Measurements from ENCODE around the gene COA3.
A peak's percentile ranks its signal among the peaks of the same experiment; 100 is the strongest.

The COA3 gene

GRCh38 chr17:42841975-42842685 is 43.6 kb upstream of the COA3 start:
- H3K9me3 ChIP-seq (ENCODE audit: control insufficient read depth, low read length) = no peaks in the 10 kb centered on the region
- no peak overlapping the region for H3K4me3 ChIP-seq (ENCODE audit: low read depth, low read length)
- no peaks in the 10 kb centered on the region for H3K27me3 ChIP-seq (ENCODE audit: control insufficient read depth, insufficient read depth, low read length)
- no peaks in the 10 kb centered on the region for H3K4me1 ChIP-seq
- no peak overlapping the region for H3K4me2 ChIP-seq (ENCODE audit: low read length)
- no peak for TF ChIP-seq CTCF (IDR thresholded peaks at IDR 0.05)
- no peak overlapping the region for H2AFZ ChIP-seq
- H3K36me3 ChIP-seq (ENCODE audit: control insufficient read depth, insufficient read depth, low read length) = no peaks in the 10 kb centered on the region
- H3K9ac ChIP-seq = no peak overlapping the region
- H3K79me2 ChIP-seq = no peaks in the 10 kb centered on the region
- H3K27ac ChIP-seq = no peak overlapping the region

DNA sequence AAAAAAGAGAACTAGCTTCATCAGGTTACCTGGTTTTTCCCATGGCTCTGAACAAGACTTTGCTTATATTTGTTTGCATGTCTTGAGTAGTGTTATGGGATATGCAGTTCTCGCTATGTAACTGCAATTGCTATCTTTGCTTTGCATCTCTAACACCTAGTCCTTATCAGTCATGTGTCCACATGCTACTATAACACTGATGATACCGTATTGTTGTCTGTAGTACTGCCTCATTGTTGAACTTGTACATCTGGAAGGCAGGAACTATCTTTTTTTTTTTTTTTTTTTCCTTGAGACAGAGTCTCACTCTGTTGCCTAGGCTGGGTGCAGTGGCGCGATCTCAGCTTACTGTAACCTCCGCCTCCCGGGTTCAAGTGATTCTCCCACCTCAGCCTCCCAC is 37.2 kb upstream of the COA3 start:
- H3K4me2 ChIP-seq (ENCODE audit: low read length) = no peak overlapping the region
- no peak overlapping the region for H3K4me3 ChIP-seq (ENCODE audit: low read depth, low read length)
- no peak for TF ChIP-seq CTCF (IDR thresholded peaks at IDR 0.05)
- peaks cover 4% of the 10 kb centered on the region for H3K4me1 ChIP-seq
- H3K9ac ChIP-seq = no peak overlapping the region
- no peaks in the 10 kb centered on the region for H3K9me3 ChIP-seq (ENCODE audit: control insufficient read depth, low read length)
- H3K36me3 ChIP-seq (ENCODE audit: control insufficient read depth, insufficient read depth, low read length) = no peaks in the 10 kb centered on the region
- no peak overlapping the region for H3K27ac ChIP-seq
- peaks cover 8% of the 10 kb centered on the region for H3K79me2 ChIP-seq
- no peaks in the 10 kb centered on the region for H3K27me3 ChIP-seq (ENCODE audit: control insufficient read depth, insufficient read depth, low read length)
- H2AFZ ChIP-seq = no peak overlapping the region

DNA sequence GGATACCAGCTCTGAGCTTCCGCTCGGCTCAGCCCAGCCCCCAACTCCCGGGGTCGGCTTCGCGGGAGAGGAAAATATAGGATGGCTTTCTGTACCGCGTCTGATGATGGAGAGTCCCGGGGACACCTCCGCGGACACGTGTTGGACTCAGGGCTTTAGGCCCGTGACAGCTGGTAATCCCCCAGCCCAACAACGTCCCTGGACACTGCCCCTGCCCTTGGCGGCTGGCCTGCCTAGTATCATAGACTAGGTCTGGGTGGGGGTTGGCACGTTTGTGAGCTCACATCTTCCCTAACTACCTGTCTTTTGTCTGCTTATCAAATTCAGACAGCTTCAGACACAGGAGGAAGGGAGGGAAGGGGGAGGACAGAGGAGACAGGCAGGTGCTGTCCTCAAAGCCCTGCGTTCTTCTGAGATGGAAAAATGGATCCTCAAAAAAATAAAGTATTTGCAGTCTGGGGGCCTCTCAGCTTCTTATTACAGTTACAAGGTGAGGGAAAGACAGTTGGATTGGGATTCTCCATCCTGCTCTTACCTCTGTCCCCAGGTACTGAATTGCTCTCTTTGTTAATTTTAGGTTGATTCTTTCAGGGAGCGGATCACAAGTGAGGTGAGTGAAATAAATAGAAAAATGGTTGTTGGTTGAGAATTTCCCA is 35.4 kb upstream of the COA3 start:
- TF ChIP-seq CTCF (IDR thresholded peaks at IDR 0.05) = no peak
- H3K9ac ChIP-seq = peak overlapping the region; percentile 40
- peaks cover 8% of the 10 kb centered on the region for H3K79me2 ChIP-seq
- peak overlapping the region; percentile 74 for H3K4me2 ChIP-seq (ENCODE audit: low read length)
- H3K27me3 ChIP-seq (ENCODE audit: control insufficient read depth, insufficient read depth, low read length) = no peaks in the 10 kb centered on the region
- peak overlapping the region; percentile 71 for H3K27ac ChIP-seq
- H2AFZ ChIP-seq = peak overlapping the region; percentile 96
- H3K4me3 ChIP-seq (ENCODE audit: low read depth, low read length) = peak overlapping the region; percentile 73
- H3K9me3 ChIP-seq (ENCODE audit: control insufficient read depth, low read length) = no peaks in the 10 kb centered on the region
- peaks cover 4% of the 10 kb centered on the region for H3K4me1 ChIP-seq
- H3K36me3 ChIP-seq (ENCODE audit: control insufficient read depth, insufficient read depth, low read length) = no peaks in the 10 kb centered on the region

DNA sequence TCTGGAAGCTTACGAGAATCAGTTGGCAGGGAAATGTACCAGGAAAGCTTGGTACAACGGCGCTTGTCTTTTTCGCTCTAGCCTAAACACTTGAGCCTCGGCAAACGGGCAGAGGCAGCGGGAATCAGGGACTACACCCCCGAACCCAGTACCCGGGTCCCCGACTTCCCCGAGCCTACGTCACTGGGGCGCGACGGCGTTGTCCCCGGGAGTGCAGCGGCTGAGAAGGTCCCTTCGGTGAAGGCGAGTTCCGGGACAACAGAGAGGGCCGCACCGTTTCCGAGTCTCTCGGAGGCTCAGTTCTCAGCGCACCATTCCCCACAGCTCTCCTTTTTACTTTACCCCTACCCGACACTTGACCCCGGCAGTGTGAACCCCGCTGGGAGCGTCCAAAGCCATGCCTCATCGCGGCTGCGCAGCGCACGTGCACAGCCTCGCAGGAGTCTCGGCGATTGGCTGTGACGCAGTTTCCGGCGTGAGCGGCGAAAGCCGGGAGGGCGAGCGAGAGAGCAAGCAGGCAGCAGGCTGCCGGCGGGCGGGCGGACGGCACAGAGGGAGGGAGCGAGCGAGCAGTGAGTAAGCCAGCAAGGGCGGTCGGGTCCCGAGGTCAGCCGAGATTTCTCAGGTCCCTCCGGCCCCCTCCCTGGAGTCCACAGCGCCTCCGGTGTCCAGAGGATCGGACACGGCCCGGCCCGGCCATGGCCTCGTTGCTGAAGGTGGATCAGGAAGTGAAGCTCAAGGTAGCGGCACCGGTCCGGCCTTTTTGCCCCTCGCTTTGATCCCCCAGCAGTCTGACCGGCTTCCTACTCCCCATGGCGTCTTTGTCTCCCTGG is 34.6 kb upstream of the COA3 start, which contains the start of gene PSME3:
Gene PSME3, plus strand, starts transcription at position 464 of the 833 bp plus-strand sequence. Its CDS starts 235 bp downstream, at position 699.
- Histone ChIP-seq H2AFZ (peak within 1 kb of the TSS; percentile 96), H3K79me2 (peaks cover 8% of the 10 kb centered on the region), H3K4me1 (peaks cover 4% of the 10 kb centered on the region), H3K36me3 (ENCODE audit: control insufficient read depth, insufficient read depth, low read length) (no peaks in the 10 kb centered on the region), H3K4me3 (ENCODE audit: low read depth, low read length) (peak within 1 kb of the TSS; percentile 73), H3K9me3 (ENCODE audit: control insufficient read depth, low read length) (no peaks in the 10 kb centered on the region), H3K27me3 (ENCODE audit: control insufficient read depth, insufficient read depth, low read length) (no peaks in the 10 kb centered on the region), H3K9ac (peak within 1 kb of the TSS; percentile 40), H3K4me2 (ENCODE audit: low read length) (peak within 1 kb of the TSS; percentile 74), H3K27ac (peak within 1 kb of the TSS; percentile 71)
- TF ChIP-seq CTCF (IDR thresholded peaks at IDR 0.05) = no peak
